ENCODE measurements around the gene SMIM22. TPM values are rescaled to one million over a fixed set of nuclear protein-coding genes. Genes with fewer than 3 reads are reported as not detected.

The SMIM22 gene
- total and polyA plus RNA-seq, 2 donors: 13.4 to 52.2 TPM

DNA sequence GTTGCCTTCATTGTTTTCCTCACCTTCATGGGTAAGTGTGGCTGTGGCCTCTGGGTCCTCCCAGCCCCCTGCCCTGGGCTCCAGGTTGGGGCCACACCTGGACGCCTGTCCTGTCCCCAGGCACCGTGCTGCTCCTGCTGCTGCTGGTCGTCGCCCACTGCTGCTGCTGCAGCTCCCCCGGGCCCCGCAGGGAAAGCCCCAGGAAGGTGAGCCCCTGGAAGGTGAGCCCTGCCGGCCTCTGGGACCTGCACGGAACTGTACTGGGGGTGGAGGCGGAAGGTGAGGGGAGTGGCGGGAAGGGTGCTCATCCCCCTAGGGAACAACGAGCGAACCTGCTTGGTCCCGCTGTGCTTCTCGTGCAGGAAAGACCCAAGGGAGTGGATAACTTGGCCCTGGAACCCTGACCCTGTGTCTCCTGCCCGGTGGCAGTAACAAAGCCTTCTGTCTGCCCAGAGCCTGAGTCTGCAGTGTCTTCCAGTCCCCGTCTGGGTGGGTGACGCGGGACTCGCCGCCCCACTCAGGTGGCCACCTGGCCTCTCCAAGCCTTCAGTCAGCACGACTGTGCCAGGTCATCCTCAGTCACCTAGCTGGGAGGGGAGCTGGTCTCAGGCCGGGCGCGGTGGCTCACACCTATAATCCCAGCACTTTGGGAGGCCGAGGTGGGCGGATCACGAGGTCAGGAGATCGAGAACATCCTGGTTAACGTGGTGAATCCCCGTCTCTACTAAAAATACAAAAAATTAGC is 831 bp downstream of the SMIM22 start:
- no peak overlapping the region for H3K4me3 ChIP-seq (ENCODE audit: low read depth, low read length)
- H3K36me3 ChIP-seq (ENCODE audit: insufficient read depth): no peaks in the 10 kb centered on the region
- no peaks in the 10 kb centered on the region for H3K4me1 ChIP-seq (ENCODE audit: insufficient read depth)
- no peak overlapping the region for H3K27ac ChIP-seq (ENCODE audit: low read depth)
- no peak for DNase-seq (ENCODE audit: extremely low spot score)
- 92% methylated on average over 30 of the region's 30 CpGs for WGBS

- 90% methylated on average over 21 of the region's 21 CpGs for WGBS
- peaks cover 3% of the 10 kb centered on the region for H3K4me1 ChIP-seq (ENCODE audit: insufficient read depth)
- no peaks in the 10 kb centered on the region for H3K36me3 ChIP-seq (ENCODE audit: insufficient read depth)
- DNase-seq (ENCODE audit: extremely low spot score): no peak
- H3K27ac ChIP-seq (ENCODE audit: low read depth): no peak overlapping the region
- no peak overlapping the region for H3K4me3 ChIP-seq (ENCODE audit: low read depth, low read length)
These were observed 2.0 kb downstream of the SMIM22 start for GRCh38 chr16:4796982-4797804.

GRCh38 chr16:4797805-4798252 is 2.7 kb downstream of the SMIM22 start:
- WGBS: 92% methylated on average over 22 of the region's 22 CpGs
- H3K36me3 ChIP-seq (ENCODE audit: insufficient read depth): no peaks in the 10 kb centered on the region

GRCh38 chr16:4798456-4798855 is 3.3 kb downstream of the SMIM22 start:
- Histone ChIP-seq H3K27ac (ENCODE audit: low read depth) (no peak overlapping the region), H3K4me3 (ENCODE audit: low read depth, low read length) (no peak overlapping the region), H3K36me3 (ENCODE audit: insufficient read depth) (no peaks in the 10 kb centered on the region), H3K4me1 (ENCODE audit: insufficient read depth) (peaks cover 3% of the 10 kb centered on the region)
- DNase-seq (ENCODE audit: extremely low spot score): no peak
- 94% methylated on average over 16 of the region's 16 CpGs for WGBS

More at GRCh38 chr16:4797805-4798252, 2.7 kb downstream of the SMIM22 start:
- no peak overlapping the region for H3K4me3 ChIP-seq (ENCODE audit: low read depth, low read length)
- DNase-seq (ENCODE audit: extremely low spot score): no peak
- H3K4me1 ChIP-seq (ENCODE audit: insufficient read depth): peaks cover 3% of the 10 kb centered on the region
- no peak overlapping the region for H3K27ac ChIP-seq (ENCODE audit: low read depth)

- H3K4me1 ChIP-seq (ENCODE audit: insufficient read depth): peaks cover 3% of the 10 kb centered on the region
- no peak overlapping the region for H3K27ac ChIP-seq (ENCODE audit: low read depth)
- WGBS: 94% methylated on average over 19 of the region's 19 CpGs
- no peak overlapping the region for H3K4me3 ChIP-seq (ENCODE audit: low read depth, low read length)
- DNase-seq (ENCODE audit: extremely low spot score): no peak
- H3K36me3 ChIP-seq (ENCODE audit: insufficient read depth): no peaks in the 10 kb centered on the region
These were observed 4.1 kb downstream of the SMIM22 start for GRCh38 chr16:4799171-4799855.

DNA sequence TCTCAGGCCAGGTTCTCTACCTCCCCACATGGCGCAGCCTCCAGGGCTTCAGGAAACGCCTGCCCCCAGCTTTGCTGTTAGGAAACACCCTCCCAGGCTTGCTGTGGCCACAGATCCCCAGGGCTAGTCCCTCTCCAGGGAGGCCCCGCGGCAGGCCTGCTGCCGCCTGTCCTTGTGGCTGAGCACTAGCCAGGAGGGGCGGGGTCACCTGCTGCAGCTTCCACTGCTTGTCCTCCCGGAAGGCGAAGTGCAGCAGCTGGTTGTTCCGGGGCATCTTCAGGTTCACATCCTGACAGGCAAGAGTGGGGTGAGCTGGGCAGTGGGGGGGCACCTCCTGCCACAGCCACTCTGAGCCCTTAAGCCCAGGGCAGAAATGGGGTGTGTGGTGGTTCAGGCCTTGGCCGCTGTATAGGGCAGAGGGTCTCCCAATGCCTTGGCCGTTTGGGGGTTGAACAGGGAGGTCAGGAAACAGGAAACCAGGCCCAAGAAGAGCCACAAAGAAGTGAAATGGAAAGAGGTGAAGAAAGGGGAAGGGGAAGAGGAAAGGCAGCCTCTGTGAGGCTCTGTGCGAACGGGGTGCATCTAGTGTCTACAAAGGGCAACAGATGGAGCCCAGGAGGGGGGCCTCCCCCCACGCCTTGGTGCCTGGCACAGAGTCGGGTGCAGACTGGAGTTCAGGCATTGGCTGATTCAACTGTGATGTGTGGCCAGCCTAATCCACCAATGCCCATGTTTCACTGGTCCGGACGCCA is 5.3 kb downstream of the SMIM22 start:
- peaks cover 3% of the 10 kb centered on the region for H3K4me1 ChIP-seq (ENCODE audit: insufficient read depth)
- no peak overlapping the region for H3K27ac ChIP-seq (ENCODE audit: low read depth)
- DNase-seq (ENCODE audit: extremely low spot score): no peak
- H3K4me3 ChIP-seq (ENCODE audit: low read depth, low read length): no peak overlapping the region
- 75% methylated on average over 17 of the region's 17 CpGs for WGBS
- H3K36me3 ChIP-seq (ENCODE audit: insufficient read depth): no peaks in the 10 kb centered on the region

GRCh38 chr16:4801051-4801961 is 6.1 kb downstream of the SMIM22 start:
- WGBS: 52% methylated on average over 29 of the region's 29 CpGs
- peaks cover 3% of the 10 kb centered on the region for H3K4me1 ChIP-seq (ENCODE audit: insufficient read depth)
- DNase-seq (ENCODE audit: extremely low spot score): no peak
- H3K36me3 ChIP-seq (ENCODE audit: insufficient read depth): no peaks in the 10 kb centered on the region
- peak overlapping the region; percentile 85 for H3K4me3 ChIP-seq (ENCODE audit: low read depth, low read length)
- H3K27ac ChIP-seq (ENCODE audit: low read depth): peak overlapping the region; percentile 61

- Histone ChIP-seq H3K36me3 (ENCODE audit: insufficient read depth) (no peaks in the 10 kb centered on the region), H3K4me1 (ENCODE audit: insufficient read depth) (peaks cover 3% of the 10 kb centered on the region), H3K27ac (ENCODE audit: low read depth) (peak within 1 kb of the TSS; percentile 61), H3K4me3 (ENCODE audit: low read depth, low read length) (peak within 1 kb of the TSS; percentile 85)
- under 1% methylated on average over 67 of the region's 70 CpGs for WGBS
- no peak for DNase-seq (ENCODE audit: extremely low spot score)
These were observed 6.9 kb downstream of the SMIM22 start, which contains the start of gene ROGDI for GRCh38 chr16:4801962-4802658. TSS of gene ROGDI (minus strand) at chr16:4802633. CDS start at chr16:4802571, 62 bp downstream.

GRCh38 chr16:4802659-4803287 is 7.6 kb downstream of the SMIM22 start:
- H3K27ac ChIP-seq (ENCODE audit: low read depth): peak overlapping the region; percentile 61
- WGBS: under 1% methylated on average over 59 of the region's 59 CpGs

DNA sequence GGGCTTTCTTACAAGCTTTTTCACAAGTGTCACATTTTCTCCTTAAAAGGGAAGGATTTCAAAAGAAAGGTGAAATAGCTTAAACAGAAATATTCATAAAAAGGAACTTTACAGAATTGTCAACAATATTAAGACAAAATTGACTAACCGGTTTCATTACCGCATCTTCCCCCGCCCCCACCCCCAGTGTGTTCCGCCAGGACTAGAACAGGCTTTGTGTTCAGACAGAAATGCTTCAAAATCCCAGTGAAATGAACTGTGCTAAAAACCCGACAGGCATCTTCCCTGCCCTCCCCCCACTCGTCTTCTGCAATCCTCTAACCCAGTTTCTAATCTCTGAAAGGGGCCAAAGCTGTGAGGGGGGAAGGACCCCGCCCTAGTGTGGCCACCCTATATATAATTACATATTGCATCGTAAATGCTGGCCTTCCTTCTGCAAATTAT is 8.3 kb downstream of the SMIM22 start:
- H3K36me3 ChIP-seq (ENCODE audit: insufficient read depth): no peaks in the 10 kb centered on the region
- H3K27ac ChIP-seq (ENCODE audit: low read depth): no peak overlapping the region
- no peak overlapping the region for H3K4me3 ChIP-seq (ENCODE audit: low read depth, low read length)

More at GRCh38 chr16:4802659-4803287, 7.6 kb downstream of the SMIM22 start:
- Histone ChIP-seq H3K4me1 (ENCODE audit: insufficient read depth) (peaks cover 3% of the 10 kb centered on the region), H3K36me3 (ENCODE audit: insufficient read depth) (no peaks in the 10 kb centered on the region), H3K4me3 (ENCODE audit: low read depth, low read length) (peak overlapping the region; percentile 85)
- peak; percentile 82 for DNase-seq (ENCODE audit: extremely low spot score)

More for the DNA sequence above, 8.3 kb downstream of the SMIM22 start:
- H3K4me1 ChIP-seq (ENCODE audit: insufficient read depth): peaks cover 3% of the 10 kb centered on the region
- DNase-seq (ENCODE audit: extremely low spot score): no peak
- WGBS: 39% methylated on average over 8 of the region's 8 CpGs
